ENCODE results near the gene ATF7IP2. TPM values are rescaled to one million over a fixed set of nuclear protein-coding genes. Genes with fewer than 3 reads are reported as not detected.

Gene ATF7IP2
- total RNA-seq, 1 experiment from 2014 or later: not detected

DNA sequence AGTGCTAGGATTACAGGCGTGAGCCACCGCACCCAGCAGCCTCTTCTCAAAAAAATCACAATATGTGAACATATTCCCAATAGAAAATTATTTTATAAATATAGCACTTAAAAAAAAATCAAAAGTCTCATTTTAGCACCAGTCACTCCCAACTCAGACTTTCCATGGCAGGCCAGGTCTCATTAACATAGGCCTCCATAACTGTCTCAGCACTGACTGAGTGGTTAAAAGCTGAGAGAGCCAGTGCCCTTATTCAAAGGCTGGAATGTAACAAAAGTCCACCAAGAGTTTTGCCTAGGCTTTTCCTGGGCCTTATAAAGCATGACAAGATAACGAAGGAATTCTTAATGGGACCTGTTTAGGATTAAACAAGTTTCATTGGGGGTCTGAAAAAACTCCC, 114.7 kb downstream of the ATF7IP2 start:
- CTCF ChIA-PET: no interaction called here
- no peak for DNase-seq
- intact Hi-C loops (cut with micrococcal nuclease; ENCODE audit: unreplicated experiment): loop anchor here (10.0 kb wide), 1 partner anchor 1246 kb away; no protein-coding TSS in a partner anchor
- Histone ChIP-seq H3K27me3 (ENCODE audit: insufficient read depth, low read depth) (no peaks in the 10 kb centered on the region), H3K27ac (no peak overlapping the region), H3K9me3 (ENCODE audit: insufficient read depth, low read depth) (peaks cover under 1% of the 10 kb centered on the region; the same call in 1 of the 2 replicates), H3K4me2 (no peak overlapping the region), H3K9me2 (ENCODE audit: insufficient read depth) (no peaks in the 10 kb centered on the region), H3F3A (ENCODE audit: insufficient read depth, low read depth) (no peaks in the 10 kb centered on the region), H4K20me1 (ENCODE audit: insufficient read depth) (no peaks in the 10 kb centered on the region), H2AFZ (no peak overlapping the region), H3K36me3 (ENCODE audit: low read depth) (no peaks in the 10 kb centered on the region), H3K4me1 (replicated peaks; ENCODE audit: insufficient read depth) (no peaks in the 10 kb centered on the region), H3K79me2 (ENCODE audit: low read depth) (no peaks in the 10 kb centered on the region), H3K4me3 (no peak overlapping the region)
- no TSS peak for BruUV-seq (replicated peaks)
- TF ChIP-seq EZH2 (IDR thresholded peaks at IDR 0.05; ENCODE audit: low read depth): no peak
- TF ChIP-seq, protein P1, sequence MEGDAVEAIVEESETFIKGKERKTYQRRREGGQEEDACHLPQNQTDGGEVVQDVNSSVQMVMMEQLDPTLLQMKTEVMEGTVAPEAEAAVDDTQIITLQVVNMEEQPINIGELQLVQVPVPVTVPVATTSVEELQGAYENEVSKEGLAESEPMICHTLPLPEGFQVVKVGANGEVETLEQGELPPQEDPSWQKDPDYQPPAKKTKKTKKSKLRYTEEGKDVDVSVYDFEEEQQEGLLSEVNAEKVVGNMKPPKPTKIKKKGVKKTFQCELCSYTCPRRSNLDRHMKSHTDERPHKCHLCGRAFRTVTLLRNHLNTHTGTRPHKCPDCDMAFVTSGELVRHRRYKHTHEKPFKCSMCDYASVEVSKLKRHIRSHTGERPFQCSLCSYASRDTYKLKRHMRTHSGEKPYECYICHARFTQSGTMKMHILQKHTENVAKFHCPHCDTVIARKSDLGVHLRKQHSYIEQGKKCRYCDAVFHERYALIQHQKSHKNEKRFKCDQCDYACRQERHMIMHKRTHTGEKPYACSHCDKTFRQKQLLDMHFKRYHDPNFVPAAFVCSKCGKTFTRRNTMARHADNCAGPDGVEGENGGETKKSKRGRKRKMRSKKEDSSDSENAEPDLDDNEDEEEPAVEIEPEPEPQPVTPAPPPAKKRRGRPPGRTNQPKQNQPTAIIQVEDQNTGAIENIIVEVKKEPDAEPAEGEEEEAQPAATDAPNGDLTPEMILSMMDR (conservative IDR thresholded peaks at IDR 0.05): no peak
- POLR2A ChIA-PET (ENCODE audit: unreplicated experiment): no interaction called here

DNA sequence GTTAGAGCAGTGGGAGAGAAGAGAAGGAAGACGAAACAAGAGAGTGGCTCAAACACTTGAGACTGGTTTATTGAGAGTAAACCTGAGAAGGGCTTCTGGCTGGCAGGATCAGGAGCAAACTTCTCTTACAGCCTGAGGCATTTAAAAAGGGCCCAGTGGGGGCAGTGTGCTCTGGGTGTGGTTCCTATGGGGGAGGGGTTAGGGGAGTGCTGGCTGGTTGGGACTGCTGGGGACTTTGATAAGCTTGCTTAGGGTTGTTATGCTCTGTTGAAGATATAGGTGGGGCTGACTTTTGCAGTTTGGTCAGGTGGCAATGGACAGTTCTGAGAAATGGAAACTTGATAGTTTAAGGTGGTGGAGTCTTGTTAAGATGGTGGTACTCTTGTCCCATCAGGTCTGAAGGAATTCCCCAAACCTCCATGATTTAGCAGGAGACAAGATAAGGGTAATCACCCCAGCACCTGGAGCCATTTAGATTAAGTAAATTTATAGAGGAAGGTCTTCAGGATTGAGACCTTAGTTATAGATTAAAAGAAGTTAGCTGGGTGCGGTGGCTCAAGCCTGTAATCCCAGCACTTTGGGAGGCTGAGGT, 115.3 kb downstream of the ATF7IP2 start:
- Histone ChIP-seq H3K9me2 (ENCODE audit: insufficient read depth) (no peaks in the 10 kb centered on the region), H3K4me2 (no peak overlapping the region), H3K79me2 (ENCODE audit: low read depth) (no peaks in the 10 kb centered on the region), H3K4me1 (replicated peaks; ENCODE audit: insufficient read depth) (no peaks in the 10 kb centered on the region), H3K4me3 (no peak overlapping the region), H4K20me1 (ENCODE audit: insufficient read depth) (no peaks in the 10 kb centered on the region), H3K27ac (no peak overlapping the region), H3F3A (ENCODE audit: insufficient read depth, low read depth) (no peaks in the 10 kb centered on the region), H3K36me3 (ENCODE audit: low read depth) (no peaks in the 10 kb centered on the region), H2AFZ (no peak overlapping the region), H3K9me3 (ENCODE audit: insufficient read depth, low read depth) (no peaks in the 10 kb centered on the region), H3K27me3 (ENCODE audit: insufficient read depth, low read depth) (no peaks in the 10 kb centered on the region)
- POLR2A ChIA-PET (ENCODE audit: unreplicated experiment): no interaction called here
- TF ChIP-seq, protein P1 (conservative IDR thresholded peaks at IDR 0.05): no peak
- TF ChIP-seq EZH2 (IDR thresholded peaks at IDR 0.05; ENCODE audit: low read depth): no peak
- DNase-seq: no peak
- intact Hi-C loops (cut with micrococcal nuclease; ENCODE audit: unreplicated experiment): loop anchor here (10.0 kb wide), 1 partner anchor 1246 kb away; no protein-coding TSS in a partner anchor
- CTCF ChIA-PET: no interaction called here
- no TSS peak for BruUV-seq (replicated peaks)

DNA sequence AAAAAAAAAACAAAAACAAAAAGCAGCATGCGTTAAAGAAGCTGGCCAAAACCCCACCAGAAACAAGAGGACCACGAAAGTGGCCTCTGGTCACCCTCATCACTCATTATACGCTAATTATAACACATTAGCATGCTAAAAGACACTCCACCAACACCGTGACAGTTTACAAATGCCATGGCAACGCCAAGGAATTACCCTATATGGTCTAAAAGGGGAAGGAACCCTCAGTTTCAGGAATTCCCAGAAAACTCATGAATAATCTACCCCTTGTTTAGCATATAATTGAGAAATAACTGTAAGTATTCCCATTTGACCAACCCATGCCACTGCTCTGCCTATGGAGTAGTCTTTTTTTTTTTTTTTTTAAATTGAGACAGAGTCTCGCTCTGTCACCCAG, 116.9 kb downstream of the ATF7IP2 start:
- Histone ChIP-seq H4K20me1 (ENCODE audit: insufficient read depth) (no peaks in the 10 kb centered on the region), H3K27ac (no peak overlapping the region), H3K4me3 (no peak overlapping the region), H3K79me2 (ENCODE audit: low read depth) (no peaks in the 10 kb centered on the region), H3K36me3 (ENCODE audit: low read depth) (no peaks in the 10 kb centered on the region), H3K9me2 (ENCODE audit: insufficient read depth) (no peaks in the 10 kb centered on the region), H2AFZ (no peak overlapping the region), H3K27me3 (ENCODE audit: insufficient read depth, low read depth) (no peaks in the 10 kb centered on the region), H3K4me1 (replicated peaks; ENCODE audit: insufficient read depth) (no peaks in the 10 kb centered on the region), H3F3A (ENCODE audit: insufficient read depth, low read depth) (no peaks in the 10 kb centered on the region), H3K4me2 (no peak overlapping the region), H3K9me3 (ENCODE audit: insufficient read depth, low read depth) (no peaks in the 10 kb centered on the region)
- intact Hi-C loops (cut with micrococcal nuclease; ENCODE audit: unreplicated experiment): loop anchor here (10.0 kb wide), 1 partner anchor 1248 kb away; no protein-coding TSS in a partner anchor
- ChIA-PET POLR2A (ENCODE audit: unreplicated experiment) (no interaction called here), CTCF (interaction anchor here (0.6 to 0.7 kb wide), 2 partner anchors 1825 to 1945 kb away, joined by 3 to 6 read pairs; no protein-coding TSS in a partner anchor)
- TF ChIP-seq, protein P1 (conservative IDR thresholded peaks at IDR 0.05): no peak
- no peak for TF ChIP-seq EZH2 (IDR thresholded peaks at IDR 0.05; ENCODE audit: low read depth)
- DNase-seq: no peak
- BruUV-seq (replicated peaks): no TSS peak

Measured in PC-9 (cell line).